ENCODE data around the gene NLRP10.

The NLRP10 gene

DNA sequence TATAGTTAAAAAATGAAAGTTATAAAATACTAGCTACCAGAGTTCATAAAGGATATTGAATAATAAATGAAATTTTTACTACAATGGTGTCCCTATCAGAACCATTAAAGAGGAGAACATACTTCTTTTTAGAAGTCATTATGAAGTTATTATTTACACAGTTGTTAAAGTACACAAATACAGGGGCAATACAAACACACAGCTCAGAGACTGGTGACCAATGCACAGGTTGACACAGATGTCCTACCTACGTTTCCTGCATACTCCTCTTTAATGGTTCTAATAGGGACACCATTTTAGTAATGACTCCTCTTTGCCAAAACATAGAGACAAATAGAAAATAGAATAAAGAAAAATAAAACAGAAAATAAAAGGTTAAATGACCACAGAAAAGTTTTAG lies 10.1 kb downstream of the NLRP10 start:
- DNase-seq = no peak
- no peak overlapping the region for H3K27ac ChIP-seq
- no peak overlapping the region for H3K4me3 ChIP-seq (ENCODE audit: low read depth, low read length)
- in situ Hi-C loops (cut with HindIII; ENCODE audit: low pct_ligation_motif_present, low sequenced_read_pairs) = no loop called here
- TF ChIP-seq, protein P1, sequence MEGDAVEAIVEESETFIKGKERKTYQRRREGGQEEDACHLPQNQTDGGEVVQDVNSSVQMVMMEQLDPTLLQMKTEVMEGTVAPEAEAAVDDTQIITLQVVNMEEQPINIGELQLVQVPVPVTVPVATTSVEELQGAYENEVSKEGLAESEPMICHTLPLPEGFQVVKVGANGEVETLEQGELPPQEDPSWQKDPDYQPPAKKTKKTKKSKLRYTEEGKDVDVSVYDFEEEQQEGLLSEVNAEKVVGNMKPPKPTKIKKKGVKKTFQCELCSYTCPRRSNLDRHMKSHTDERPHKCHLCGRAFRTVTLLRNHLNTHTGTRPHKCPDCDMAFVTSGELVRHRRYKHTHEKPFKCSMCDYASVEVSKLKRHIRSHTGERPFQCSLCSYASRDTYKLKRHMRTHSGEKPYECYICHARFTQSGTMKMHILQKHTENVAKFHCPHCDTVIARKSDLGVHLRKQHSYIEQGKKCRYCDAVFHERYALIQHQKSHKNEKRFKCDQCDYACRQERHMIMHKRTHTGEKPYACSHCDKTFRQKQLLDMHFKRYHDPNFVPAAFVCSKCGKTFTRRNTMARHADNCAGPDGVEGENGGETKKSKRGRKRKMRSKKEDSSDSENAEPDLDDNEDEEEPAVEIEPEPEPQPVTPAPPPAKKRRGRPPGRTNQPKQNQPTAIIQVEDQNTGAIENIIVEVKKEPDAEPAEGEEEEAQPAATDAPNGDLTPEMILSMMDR (IDR thresholded peaks at IDR 0.05; ENCODE audit: low read depth, low read length, missing control alignments) = no peak
- no peaks in the 10 kb centered on the region for H3K36me3 ChIP-seq (replicated peaks)
- H3K27me3 ChIP-seq (replicated peaks) = no peaks in the 10 kb centered on the region

GRCh38 chr11:7949934-7950333 lies 15.3 kb downstream of the NLRP10 start:
- TF ChIP-seq, protein P1 (IDR thresholded peaks at IDR 0.05; ENCODE audit: low read depth, low read length, missing control alignments) = no peak
- no peak for DNase-seq
- Histone ChIP-seq H3K27me3 (replicated peaks) (no peaks in the 10 kb centered on the region), H3K27ac (no peak overlapping the region), H3K4me3 (ENCODE audit: low read depth, low read length) (no peak overlapping the region), H3K36me3 (replicated peaks) (no peaks in the 10 kb centered on the region)
- in situ Hi-C loops (cut with HindIII; ENCODE audit: low pct_ligation_motif_present, low sequenced_read_pairs) = no loop called here

DNA sequence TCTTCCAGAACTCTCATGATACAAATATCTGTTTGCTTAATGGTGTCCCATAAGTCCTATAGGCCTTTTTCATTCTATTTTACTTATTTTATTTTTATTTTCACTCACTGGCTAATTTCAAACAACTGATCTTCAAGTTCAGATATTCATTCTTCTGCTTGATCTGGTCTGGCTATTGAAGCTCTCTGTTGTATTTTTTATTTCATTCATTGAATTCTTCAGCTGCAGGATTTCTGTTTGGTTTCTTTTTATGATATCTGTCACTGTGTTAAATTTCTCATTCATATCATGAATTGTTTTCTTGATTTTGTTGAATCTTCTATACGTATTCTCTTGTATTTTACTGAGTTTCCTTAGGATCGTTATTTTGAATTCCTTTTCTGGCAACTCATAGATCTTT lies 21.1 kb downstream of the NLRP10 start:
- no peak overlapping the region for H3K27ac ChIP-seq
- H3K36me3 ChIP-seq (replicated peaks) = no peaks in the 10 kb centered on the region
- H3K4me3 ChIP-seq (ENCODE audit: low read depth, low read length) = no peak overlapping the region
- DNase-seq = no peak
- in situ Hi-C loops (cut with HindIII; ENCODE audit: low pct_ligation_motif_present, low sequenced_read_pairs) = no loop called here
- TF ChIP-seq, protein P1 (IDR thresholded peaks at IDR 0.05; ENCODE audit: low read depth, low read length, missing control alignments) = no peak
- H3K27me3 ChIP-seq (replicated peaks) = no peaks in the 10 kb centered on the region

GRCh38 chr11:7941608-7942007 lies 23.6 kb downstream of the NLRP10 start, which contains the start of gene OR10A3:
TSS of gene OR10A3 (minus strand) at chr11:7941708. CDS start at chr11:7939520, 2,188 bp downstream.
- Histone ChIP-seq H3K36me3 (replicated peaks) (no peaks in the 10 kb centered on the region), H3K4me3 (ENCODE audit: low read depth, low read length) (no peak within 1 kb of the TSS), H3K27ac (no peak within 1 kb of the TSS), H3K27me3 (replicated peaks) (no peaks in the 10 kb centered on the region)
- in situ Hi-C loops (cut with HindIII; ENCODE audit: low pct_ligation_motif_present, low sequenced_read_pairs) = no loop called here
- no peak for DNase-seq
- TF ChIP-seq, protein P1 (IDR thresholded peaks at IDR 0.05; ENCODE audit: low read depth, low read length, missing control alignments) = no peak

- Histone ChIP-seq H3K4me3 (ENCODE audit: low read depth, low read length) (no peak overlapping the region), H3K27ac (no peak overlapping the region), H3K27me3 (replicated peaks) (no peaks in the 10 kb centered on the region), H3K36me3 (replicated peaks) (no peaks in the 10 kb centered on the region)
- DNase-seq = no peak
- TF ChIP-seq, protein P1 (IDR thresholded peaks at IDR 0.05; ENCODE audit: low read depth, low read length, missing control alignments) = no peak
- in situ Hi-C loops (cut with HindIII; ENCODE audit: low pct_ligation_motif_present, low sequenced_read_pairs) = no loop called here
Observed at GRCh38 chr11:7941146-7941545, 24.1 kb downstream of the NLRP10 start.

DNA sequence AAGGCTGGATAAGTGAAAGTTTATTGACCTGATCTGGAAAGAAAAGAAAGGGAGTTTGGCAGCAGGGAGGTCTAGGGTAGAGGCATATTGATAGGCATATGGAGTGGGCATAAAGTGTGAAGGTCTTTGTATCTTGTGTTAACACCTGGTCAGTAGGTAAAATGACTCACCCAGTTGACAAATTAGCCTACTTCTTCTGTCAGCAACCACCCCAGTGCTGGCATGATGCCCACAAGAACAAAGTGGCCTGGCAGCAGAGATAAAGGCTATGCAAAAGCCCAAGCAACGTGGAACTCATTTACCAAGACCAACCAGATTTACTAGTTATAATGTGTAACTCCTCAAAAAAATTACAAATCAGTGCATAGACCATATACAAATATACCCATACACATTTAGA lies 28.6 kb downstream of the NLRP10 start:
- TF ChIP-seq, protein P1 (IDR thresholded peaks at IDR 0.05; ENCODE audit: low read depth, low read length, missing control alignments) = no peak
- in situ Hi-C loops (cut with HindIII; ENCODE audit: low pct_ligation_motif_present, low sequenced_read_pairs) = no loop called here
- no peak for DNase-seq
- Histone ChIP-seq H3K36me3 (replicated peaks) (no peaks in the 10 kb centered on the region), H3K27me3 (replicated peaks) (no peaks in the 10 kb centered on the region), H3K4me3 (ENCODE audit: low read depth, low read length) (no peak overlapping the region), H3K27ac (no peak overlapping the region)
